Hepatocyte (in vitro differentiated cells): ENCODE measurements around the gene PIGA. TPM values are rescaled to one million over a fixed set of nuclear protein-coding genes. Genes with fewer than 3 reads are reported as not detected.

Source experiments
- DNase-seq: peaks from one replicate; pipeline ENCODE4 v3.0.0-alpha.2; 2016; ENCODE audit warnings: low spot score
- H2AFZ ChIP-seq: fragments of 200-600 bp; sonication (generic); 2 replicates; pipeline ENCODE4 v1.6.0; 2016; ENCODE audit warnings: antibody characterized with exemption, mild to moderate bottlenecking
- H3K27ac ChIP-seq: fragments of 200-600 bp; sonication (generic); 2 replicates; pipeline ENCODE4 v1.5.1; 2016; ENCODE audit warnings: mild to moderate bottlenecking
- H3K27me3 ChIP-seq: fragments of 200-600 bp; sonication (generic); 2 replicates; pipeline ENCODE4 v1.6.1; 2016
- H3K36me3 ChIP-seq: fragments of 200-600 bp; sonication (generic); replicated peaks from 2 replicates; pipeline ENCODE4 v1.5.1; 2016; ENCODE audit warnings: low read depth; ENCODE audit not compliant: insufficient read depth
- H3K4me1 ChIP-seq: fragments of 200-600 bp; sonication (generic); 2 replicates; pipeline ENCODE4 v1.5.1; 2016; ENCODE audit warnings: mild to moderate bottlenecking, moderate library complexity; ENCODE audit not compliant: insufficient read depth
- H3K4me2 ChIP-seq: fragments of 200-600 bp; sonication (generic); 2 replicates; pipeline ENCODE4 v1.6.0; 2016
- H3K4me3 ChIP-seq: fragments of 200-600 bp; sonication (generic); 2 replicates; pipeline ENCODE4 v1.5.1; 2016; ENCODE audit warnings: mild to moderate bottlenecking
- H3K79me2 ChIP-seq: fragments of 200-600 bp; sonication (generic); 2 replicates; pipeline ENCODE4 v1.6.0; 2017; ENCODE audit warnings: mild to moderate bottlenecking
- H3K9me2 ChIP-seq: fragments of 200-600 bp; sonication (generic); replicated peaks from 2 replicates; pipeline ENCODE4 v1.6.0; 2017; ENCODE audit warnings: mild to moderate bottlenecking; ENCODE audit not compliant: insufficient read depth
- H3K9me3 ChIP-seq: fragments of 200-600 bp; sonication (generic); 2 replicates; pipeline ENCODE4 v1.5.1; 2016; ENCODE audit warnings: low read depth, mild to moderate bottlenecking
- H4K20me1 ChIP-seq: fragments of 200-600 bp; sonication (generic); 2 replicates; pipeline ENCODE4 v1.6.0; 2016; ENCODE audit warnings: mild to moderate bottlenecking; ENCODE audit not compliant: insufficient read depth, poor library complexity, severe bottlenecking
- CTCF ChIP-seq: fragments of 200-600 bp; sonication (generic); IDR thresholded peaks from 2 replicates; pipeline ENCODE4 v1.5.1; 2016; ENCODE audit warnings: antibody characterized with exemption, mild to moderate bottlenecking; ENCODE audit not compliant: poor library complexity
- EZH2 ChIP-seq: fragments of 200-600 bp; sonication (generic); IDR thresholded peaks from 2 replicates; pipeline ENCODE4 v1.6.1; 2016; ENCODE audit warnings: antibody characterized with exemption, mild to moderate bottlenecking, borderline replicate concordance
- EZH2phosphoT487 ChIP-seq: fragments of 200-600 bp; sonication (generic); IDR thresholded peaks from one replicate; pipeline ENCODE4 v1.6.1; 2018; ENCODE audit warnings: antibody characterized with exemption, mild to moderate bottlenecking, low read depth, moderate library complexity; ENCODE audit not compliant: unreplicated experiment, severe bottlenecking
- WGBS: methylation state at CpG from one replicate; pipeline ENCODE4 v1.1.6; 2016; ENCODE audit warnings: low lambda C conversion rate; ENCODE audit errors: missing lambda C conversion rate; 5-methylcytosine and 5-hydroxymethylcytosine counted together
- polyA plus RNA-seq: library from polyadenylated mRNA; unstranded; fragments of >200 nt; fragmentation: Nextera tagmentation; extraction: Ambion mirVana; gene quantifications from 2 replicates; pipeline ENCODE4 v1.2.1, GENCODE V29; 2016
- total RNA-seq: library from RNA; depleted of rRNA; stranded (reverse); fragments of >200 nt; gene quantifications from 2 replicates; pipeline ENCODE4 v1.2.3, GENCODE V29; 2014

Gene PIGA
- total and polyA plus RNA-seq, 2 experiments from 2014 or later: 6.9 to 23.0 TPM

- H3K27ac ChIP-seq: no peak overlapping the region
- 65% methylated on average over 4 of the region's 4 CpGs for WGBS
- no peaks in the 10 kb centered on the region for H4K20me1 ChIP-seq
- H2AFZ ChIP-seq: no peak overlapping the region
- H3K4me3 ChIP-seq: no peak overlapping the region
- DNase-seq: peak; percentile 28
- no peaks in the 10 kb centered on the region for H3K4me1 ChIP-seq
- no peaks in the 10 kb centered on the region for H3K9me3 ChIP-seq
- H3K9me2 ChIP-seq: no peaks in the 10 kb centered on the region
- no peaks in the 10 kb centered on the region for H3K27me3 ChIP-seq
- H3K4me2 ChIP-seq: no peak overlapping the region
- H3K79me2 ChIP-seq: no peaks in the 10 kb centered on the region
- TF ChIP-seq EZH2 (no peak), CTCF (peak; percentile 67), EZH2phosphoT487 (no peak)
- H3K36me3 ChIP-seq: no peaks in the 10 kb centered on the region
These were observed 35.1 kb downstream of the PIGA start for GRCh38 chrX:15299941-15300851.

GRCh38 chrX:15298780-15299179 is 36.5 kb downstream of the PIGA start:
- H2AFZ ChIP-seq: no peak overlapping the region

GRCh38 chrX:15298201-15298600 is 37.1 kb downstream of the PIGA start:
- no peaks in the 10 kb centered on the region for H3K4me1 ChIP-seq
- no peak for DNase-seq
- no peak overlapping the region for H3K4me3 ChIP-seq
- WGBS: 78% methylated on average over 2 of the region's 2 CpGs
- no peaks in the 10 kb centered on the region for H3K36me3 ChIP-seq
- H3K9me2 ChIP-seq: no peaks in the 10 kb centered on the region
- H4K20me1 ChIP-seq: no peaks in the 10 kb centered on the region
- no peaks in the 10 kb centered on the region for H3K27me3 ChIP-seq
- TF ChIP-seq CTCF (no peak), EZH2 (no peak), EZH2phosphoT487 (no peak)
- H3K9me3 ChIP-seq: no peaks in the 10 kb centered on the region
- no peaks in the 10 kb centered on the region for H3K79me2 ChIP-seq
- H3K4me2 ChIP-seq: no peak overlapping the region
- H2AFZ ChIP-seq: no peak overlapping the region
- H3K27ac ChIP-seq: no peak overlapping the region

More at GRCh38 chrX:15298780-15299179, 36.5 kb downstream of the PIGA start:
- Histone ChIP-seq H3K79me2 (no peaks in the 10 kb centered on the region), H3K9me2 (no peaks in the 10 kb centered on the region), H3K4me3 (no peak overlapping the region), H3K4me1 (no peaks in the 10 kb centered on the region), H3K9me3 (no peaks in the 10 kb centered on the region), H3K4me2 (no peak overlapping the region), H4K20me1 (no peaks in the 10 kb centered on the region), H3K36me3 (no peaks in the 10 kb centered on the region), H3K27me3 (no peaks in the 10 kb centered on the region), H3K27ac (no peak overlapping the region)
- no peak for DNase-seq
- TF ChIP-seq CTCF (no peak), EZH2 (no peak), EZH2phosphoT487 (no peak)
- 91% methylated on average over 3 of the region's 3 CpGs for WGBS
